BJ (cell line): Measurements from ENCODE around the gene C6orf15. TPM values are rescaled to one million over a fixed set of nuclear protein-coding genes. Genes with fewer than 3 reads are reported as not detected.

Experiments
- CTCF ChIA-PET: fragments of 350-600 bp; formaldehyde crosslinking; extraction: SDS; loops from one replicate; lab custom pipeline; 2021; ENCODE audit warnings: antibody characterized with exemption, inconsistent platforms; lab: Yijun Ruan, JAX
- POLR2A ChIA-PET: fragments of 300-600 bp; sonication (Branson Sonifier 250); formaldehyde crosslinking; extraction: SDS; loops from one replicate; lab custom pipeline; 2021; ENCODE audit warnings: antibody characterized with exemption; lab: Charles Lee
- DNase-seq: peaks from one replicate; pipeline ENCODE4 v3.0.0-alpha.2; 2011; ENCODE audit warnings: low read depth
- H3K27me3 ChIP-seq: 2 replicates; pipeline ENCODE4 v1.6.0; 2011; ENCODE audit warnings: low read length; ENCODE audit not compliant: control insufficient read depth, insufficient read depth
- H3K36me3 ChIP-seq: 2 replicates; pipeline ENCODE4 v1.5.1; 2011; ENCODE audit warnings: low read length; ENCODE audit not compliant: control insufficient read depth, insufficient read depth
- H3K4me3 ChIP-seq: 2 replicates; pipeline ENCODE4 v1.5.1; 2011; ENCODE audit warnings: low read depth, mild to moderate bottlenecking, control low read depth, low read length
- CTCF ChIP-seq: IDR thresholded peaks from 2 replicates; pipeline ENCODE4 v1.5.1; 2011; ENCODE audit warnings: low read depth, mild to moderate bottlenecking, control low read depth, inconsistent platforms, low read length, moderate library complexity; ENCODE audit not compliant: insufficient read depth
- polyA minus RNA-seq: library from RNA; depleted of rRNA, polyadenylated mRNA; stranded (reverse); fragments of >200 nt; gene quantifications from 2 replicates; pipeline ENCODE4 v1.2.3, GENCODE V29; 2011; rRNA and poly(A)+ RNA removed
- polyA plus RNA-seq: library from polyadenylated mRNA; depleted of rRNA; stranded (reverse); fragments of >200 nt; gene quantifications from 2 replicates; pipeline ENCODE4 v1.2.3, GENCODE V29; 2011; rRNA removed

Gene C6orf15
- not detected in 2 replicates for polyA plus RNA-seq
- polyA minus RNA-seq: not detected in 2 replicates

GRCh38 chr6:31112478-31112877, at the start of gene C6orf15:
C6orf15 (minus strand) TSS chr6:31112575; CDS start chr6:31112555, 20 bp downstream.
- Histone ChIP-seq H3K27me3 (peaks cover 10% of the 10 kb centered on the region), H3K36me3 (no peaks in the 10 kb centered on the region), H3K4me3 (no peak within 1 kb of the TSS)
- ChIA-PET POLR2A (no interaction called here), CTCF (interaction anchor here (2.5 kb wide), 1 partner anchor 33 kb away, joined by 15 read pairs; no protein-coding TSS in a partner anchor)
- DNase-seq: no peak
- no peak for TF ChIP-seq CTCF

- TF ChIP-seq CTCF: no peak
- CTCF ChIA-PET: interaction anchor here (0.7 to 0.8 kb wide), 2 partner anchors 33 to 337 kb away, joined by 3 read pairs; no protein-coding TSS in a partner anchor
- peaks cover 2% of the 10 kb centered on the region; the same call in 1 of the 2 replicates for H3K36me3 ChIP-seq
- DNase-seq: no peak
- H3K27me3 ChIP-seq: no peaks in the 10 kb centered on the region
- H3K4me3 ChIP-seq: no peak overlapping the region
- POLR2A ChIA-PET: no interaction called here
Observed at GRCh38 chr6:31161216-31162126, 49.1 kb upstream of the C6orf15 start.

- no peak for DNase-seq
- peaks cover 2% of the 10 kb centered on the region; the same call in 1 of the 2 replicates for H3K36me3 ChIP-seq
- TF ChIP-seq CTCF: peak; percentile 33; the same call in 1 of the 2 replicates
- peak overlapping the region; percentile 81 for H3K4me3 ChIP-seq
- ChIA-PET CTCF (interaction anchor here (0.8 to 1.6 kb wide), 6 partner anchors 12 to 45 kb away, joined by 3 to 5 read pairs (median 4); partner anchors contain the start of gene PSORS1C1), POLR2A (no interaction called here)
- H3K27me3 ChIP-seq: no peaks in the 10 kb centered on the region
Observed at GRCh38 chr6:31158863-31159855, 46.8 kb upstream of the C6orf15 start.

DNA sequence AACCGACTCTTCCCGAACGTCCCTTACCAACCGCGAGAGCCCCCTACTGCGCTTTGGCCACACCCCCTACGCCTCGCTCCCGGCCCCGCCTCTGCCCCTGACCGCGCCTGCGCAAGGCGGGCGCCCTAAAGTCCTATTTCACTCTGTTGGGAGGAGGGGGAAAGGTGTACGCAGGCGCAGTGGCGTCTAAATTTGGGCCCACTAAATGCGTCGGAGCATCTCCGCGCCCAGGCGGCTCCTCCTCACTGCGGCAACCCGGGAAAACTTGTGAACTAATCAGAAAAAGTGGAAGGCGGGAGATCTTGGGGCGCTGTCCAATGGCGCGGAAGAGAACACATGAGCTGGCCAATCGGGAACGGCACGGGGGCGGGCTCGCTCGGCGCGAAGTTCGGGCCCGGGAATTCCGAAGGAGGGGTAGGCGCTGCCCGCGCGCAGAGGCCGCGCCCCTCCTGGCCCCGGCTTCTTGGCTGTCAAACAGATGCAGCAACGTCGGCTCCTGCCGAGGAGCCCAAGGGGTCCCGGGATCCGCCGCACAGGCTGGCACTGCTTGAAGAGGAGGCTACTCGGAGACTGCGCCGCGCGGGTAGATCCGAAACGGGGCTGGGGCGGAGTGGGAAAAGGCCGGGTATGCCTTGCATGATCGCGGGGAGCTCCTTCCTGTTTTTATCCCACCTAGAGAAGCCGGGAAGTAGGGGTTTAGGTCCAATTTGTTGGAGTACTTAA, 45.9 kb upstream of the C6orf15 start, which contains the start of gene TCF19:
Gene TCF19 (plus strand): TSS at position 450 of the 723 bp plus-strand sequence. CDS start 881 bp downstream, outside the sequence.
- no peak for TF ChIP-seq CTCF
- ChIA-PET POLR2A (no interaction called here), CTCF (interaction anchor here (1.0 to 1.5 kb wide), 4 partner anchors 11 to 44 kb away, joined by 3 to 5 read pairs (median 4); partner anchors contain the start of gene PSORS1C1)
- peak within 1 kb of the TSS; percentile 81 for H3K4me3 ChIP-seq
- peaks cover 2% of the 10 kb centered on the region; the same call in 1 of the 2 replicates for H3K36me3 ChIP-seq
- no peaks in the 10 kb centered on the region for H3K27me3 ChIP-seq
- DNase-seq: peak; percentile 96
